Tibial nerve (tissue), 4 donors: ENCODE measurements around the gene PIP5K1B.

Experiments used
- EP300 ChIP-seq, 2 donors: sonication (generic); formaldehyde crosslinking; IDR thresholded peaks; one replicate each; pipeline ENCODE4 v1.6.1; 2017; ENCODE audit warnings: antibody characterized with exemption in 2 of 2, mild to moderate bottlenecking in 1 of 2
- POLR2A ChIP-seq, 2 donors: fragments of 450-650 bp; IDR thresholded peaks; one replicate each; pipeline ENCODE4 v1.6.1; 2017; ENCODE audit warnings: antibody characterized with exemption in 2 of 2, mild to moderate bottlenecking in 2 of 2, moderate library complexity in 2 of 2
- TF ChIP-seq, protein P1 (sequence below), 5 experiments: fragments of 200-600 bp in 3 of 5; fragments of 450-650 bp in 2 of 5; sonication (generic) in 3 of 5; IDR thresholded peaks; one replicate each; pipeline ENCODE4 v1.5.1; 2016 to 2019; ENCODE audit warnings: antibody characterized with exemption in 5 of 5, mild to moderate bottlenecking in 3 of 5, moderate library complexity in 2 of 5

DNA sequence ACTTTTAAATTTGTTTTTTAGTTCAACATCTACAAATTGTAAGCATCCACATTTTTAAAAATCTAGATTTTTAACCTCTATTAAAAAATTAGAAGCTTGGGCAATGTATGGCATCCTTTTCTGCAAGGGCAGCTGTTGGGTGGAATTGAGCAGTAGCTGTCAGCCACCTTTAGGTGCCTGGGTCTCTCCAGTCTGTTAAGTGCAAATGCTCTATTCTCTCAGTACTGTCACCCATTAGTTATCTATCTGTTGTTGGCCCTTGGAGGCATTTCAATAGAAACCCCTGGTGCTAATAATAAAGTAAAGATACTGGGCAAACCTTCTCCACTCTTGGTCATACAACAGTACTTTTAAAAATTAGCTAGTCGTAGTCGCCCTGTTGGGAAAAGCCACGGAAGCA is 63.6 kb downstream of the PIP5K1B start:
- TF ChIP-seq, protein P1, sequence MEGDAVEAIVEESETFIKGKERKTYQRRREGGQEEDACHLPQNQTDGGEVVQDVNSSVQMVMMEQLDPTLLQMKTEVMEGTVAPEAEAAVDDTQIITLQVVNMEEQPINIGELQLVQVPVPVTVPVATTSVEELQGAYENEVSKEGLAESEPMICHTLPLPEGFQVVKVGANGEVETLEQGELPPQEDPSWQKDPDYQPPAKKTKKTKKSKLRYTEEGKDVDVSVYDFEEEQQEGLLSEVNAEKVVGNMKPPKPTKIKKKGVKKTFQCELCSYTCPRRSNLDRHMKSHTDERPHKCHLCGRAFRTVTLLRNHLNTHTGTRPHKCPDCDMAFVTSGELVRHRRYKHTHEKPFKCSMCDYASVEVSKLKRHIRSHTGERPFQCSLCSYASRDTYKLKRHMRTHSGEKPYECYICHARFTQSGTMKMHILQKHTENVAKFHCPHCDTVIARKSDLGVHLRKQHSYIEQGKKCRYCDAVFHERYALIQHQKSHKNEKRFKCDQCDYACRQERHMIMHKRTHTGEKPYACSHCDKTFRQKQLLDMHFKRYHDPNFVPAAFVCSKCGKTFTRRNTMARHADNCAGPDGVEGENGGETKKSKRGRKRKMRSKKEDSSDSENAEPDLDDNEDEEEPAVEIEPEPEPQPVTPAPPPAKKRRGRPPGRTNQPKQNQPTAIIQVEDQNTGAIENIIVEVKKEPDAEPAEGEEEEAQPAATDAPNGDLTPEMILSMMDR (IDR thresholded peaks at IDR 0.05) = no peak
- no peak for TF ChIP-seq EP300 (IDR thresholded peaks at IDR 0.05)
- TF ChIP-seq POLR2A (IDR thresholded peaks at IDR 0.05) = no peak
